Neural cell (in vitro differentiated cells): ENCODE measurements around the gene SLC6A17. TPM values are rescaled to one million over a fixed set of nuclear protein-coding genes. Genes with fewer than 3 reads are reported as not detected.

Source experiments
- H2AFZ ChIP-seq: fragments of 200-600, 300-800 bp; sonication (generic), shearing (Covaris generic); 2 replicates; pipeline ENCODE4 v1.6.0; 2014; ENCODE audit warnings: low read depth, mild to moderate bottlenecking, antibody characterized with exemption, low read length, moderate library complexity
- H3F3A ChIP-seq: fragments of 200-600 bp; shearing (Covaris generic); 2 replicates; pipeline ENCODE4 v1.6.1; 2016; ENCODE audit warnings: mild to moderate bottlenecking, moderate library complexity, mixed read lengths, antibody characterized with exemption, low read length; ENCODE audit not compliant: insufficient read depth, poor library complexity, severe bottlenecking
- H3K27ac ChIP-seq: fragments of 200-600, 300-800 bp; sonication (generic), shearing (Covaris generic); 2 replicates; pipeline ENCODE4 v1.5.1; 2014; ENCODE audit warnings: mild to moderate bottlenecking, low read length, moderate library complexity
- H3K27me3 ChIP-seq: fragments of 300-800, 200-600 bp; sonication (generic), shearing (Covaris generic); 2 replicates; pipeline ENCODE4 v1.6.0; 2014; ENCODE audit warnings: mild to moderate bottlenecking, low read depth, low read length, moderate library complexity; ENCODE audit not compliant: insufficient read depth
- H3K36me3 ChIP-seq: fragments of 300-800, 200-600 bp; sonication (generic), shearing (Covaris generic); 2 replicates; pipeline ENCODE4 v1.5.1; 2014; ENCODE audit warnings: mild to moderate bottlenecking, antibody characterized with exemption, low read length, moderate library complexity; ENCODE audit not compliant: insufficient read depth
- H3K4me2 ChIP-seq: fragments of 300-800, 200-600 bp; sonication (generic), shearing (Covaris generic); 2 replicates; pipeline ENCODE4 v1.6.0; 2014; ENCODE audit warnings: mild to moderate bottlenecking, low read length
- H3K4me3 ChIP-seq: fragments of 300-800, 200-600 bp; sonication (generic), shearing (Covaris generic); 2 replicates; pipeline ENCODE4 v1.5.1; 2014; ENCODE audit warnings: mild to moderate bottlenecking, low read length, moderate library complexity
- H3K79me2 ChIP-seq: fragments of 200-600 bp; shearing (Covaris generic); replicated peaks from 2 replicates; pipeline ENCODE4 v1.6.0; 2014; ENCODE audit warnings: mild to moderate bottlenecking, low read length, moderate library complexity; ENCODE audit not compliant: insufficient read depth
- H3K9ac ChIP-seq: fragments of 300-800, 200-600 bp; sonication (generic), shearing (Covaris generic); 2 replicates; pipeline ENCODE4 v1.6.1; 2016; ENCODE audit warnings: mild to moderate bottlenecking, low read length, mixed read lengths
- H3K9me2 ChIP-seq: fragments of 200-600 bp; shearing (Covaris generic); 2 replicates; pipeline ENCODE4 v1.6.1; 2016; ENCODE audit warnings: mild to moderate bottlenecking, low read length, mixed read lengths; ENCODE audit not compliant: insufficient read depth
- H3K9me3 ChIP-seq: fragments of 200-600, 300-800 bp; sonication (generic), shearing (Covaris generic); 2 replicates; pipeline ENCODE4 v1.6.1; 2016; ENCODE audit warnings: mild to moderate bottlenecking, mixed run types, low read length, moderate library complexity, mixed read lengths
- H4K20me1 ChIP-seq: fragments of 200-600 bp; shearing (Covaris generic); 2 replicates; pipeline ENCODE4 v1.6.1; 2016; ENCODE audit warnings: mild to moderate bottlenecking, mixed run types; ENCODE audit not compliant: insufficient read depth
- CTCF ChIP-seq: fragments of 450-650 bp; IDR thresholded peaks from 2 replicates; pipeline ENCODE4 v1.5.1; 2014; ENCODE audit warnings: antibody characterized with exemption, mild to moderate bottlenecking, moderate library complexity; ENCODE audit not compliant: poor library complexity, severe bottlenecking
- EP300 ChIP-seq: fragments of 450-650 bp; conservative IDR thresholded peaks from 2 replicates; pipeline ENCODE4 v1.6.1; 2014; ENCODE audit warnings: antibody characterized with exemption, mild to moderate bottlenecking, moderate library complexity; ENCODE audit not compliant: poor library complexity, severe bottlenecking
- EZH2 ChIP-seq: fragments of 200-600, 300-800 bp; shearing (Covaris generic), sonication (generic); IDR thresholded peaks from 2 replicates; pipeline ENCODE4 v1.6.1; 2014; ENCODE audit warnings: antibody characterized with exemption, low read length, borderline replicate concordance, mild to moderate bottlenecking; ENCODE audit not compliant: insufficient read depth, poor library complexity, severe bottlenecking
- MXI1 ChIP-seq: fragments of 450-650 bp; conservative IDR thresholded peaks from 2 replicates; pipeline ENCODE4 v1.6.1; 2014; ENCODE audit warnings: antibody characterized with exemption, mild to moderate bottlenecking; ENCODE audit not compliant: poor library complexity, severe bottlenecking
- POLR2AphosphoS5 ChIP-seq: IDR thresholded peaks from 2 replicates; pipeline ENCODE4 v1.6.1; 2012
- RAD21 ChIP-seq: fragments of 450-650 bp; conservative IDR thresholded peaks from 2 replicates; pipeline ENCODE4 v1.6.1; 2014; ENCODE audit warnings: antibody characterized with exemption, mild to moderate bottlenecking, moderate library complexity
- SMC3 ChIP-seq: fragments of 450-650 bp; conservative IDR thresholded peaks from 2 replicates; pipeline ENCODE4 v1.6.1; 2014; ENCODE audit warnings: antibody characterized with exemption, mild to moderate bottlenecking, moderate library complexity; ENCODE audit not compliant: poor library complexity
- TAF1 ChIP-seq: IDR thresholded peaks from 2 replicates; pipeline ENCODE4 v1.6.1; 2012; ENCODE audit warnings: low read depth
- polyA plus RNA-seq: library from polyadenylated mRNA; depleted of rRNA; stranded (reverse); fragments of >200 nt; gene quantifications from 2 replicates; pipeline ENCODE4 v1.2.3, GENCODE V29; 2014
- TF ChIP-seq, protein P1 (sequence below): IDR thresholded peaks from 2 replicates; pipeline ENCODE4 v1.6.1; 2012; ENCODE audit warnings: borderline replicate concordance

The SLC6A17 gene
- polyA plus RNA-seq, 1 donor from 2014 or later, result 3.5 TPM

DNA sequence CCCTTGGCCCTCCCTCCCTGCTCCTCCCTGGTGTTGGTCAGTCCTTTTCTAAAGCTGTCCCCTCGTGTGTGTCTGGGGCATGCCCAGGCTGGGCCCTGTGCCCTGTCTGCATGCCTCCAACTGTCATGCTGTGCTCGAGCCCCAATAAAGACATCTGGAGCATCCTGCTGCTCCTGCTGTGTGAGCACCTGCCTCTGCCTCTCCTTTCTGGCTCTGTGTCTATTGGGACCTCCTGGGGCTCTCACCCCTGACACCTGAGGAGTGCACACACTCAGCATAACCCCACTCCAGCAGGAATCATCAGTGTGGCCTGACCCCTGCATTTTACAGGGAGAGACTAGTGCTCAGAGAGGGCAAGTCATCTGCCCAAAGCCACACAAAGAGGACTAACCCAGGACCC lies 83.6 kb downstream of the SLC6A17 start:
- no peak for TF ChIP-seq EZH2
- no peak for TF ChIP-seq CTCF
- TF ChIP-seq, protein P1, sequence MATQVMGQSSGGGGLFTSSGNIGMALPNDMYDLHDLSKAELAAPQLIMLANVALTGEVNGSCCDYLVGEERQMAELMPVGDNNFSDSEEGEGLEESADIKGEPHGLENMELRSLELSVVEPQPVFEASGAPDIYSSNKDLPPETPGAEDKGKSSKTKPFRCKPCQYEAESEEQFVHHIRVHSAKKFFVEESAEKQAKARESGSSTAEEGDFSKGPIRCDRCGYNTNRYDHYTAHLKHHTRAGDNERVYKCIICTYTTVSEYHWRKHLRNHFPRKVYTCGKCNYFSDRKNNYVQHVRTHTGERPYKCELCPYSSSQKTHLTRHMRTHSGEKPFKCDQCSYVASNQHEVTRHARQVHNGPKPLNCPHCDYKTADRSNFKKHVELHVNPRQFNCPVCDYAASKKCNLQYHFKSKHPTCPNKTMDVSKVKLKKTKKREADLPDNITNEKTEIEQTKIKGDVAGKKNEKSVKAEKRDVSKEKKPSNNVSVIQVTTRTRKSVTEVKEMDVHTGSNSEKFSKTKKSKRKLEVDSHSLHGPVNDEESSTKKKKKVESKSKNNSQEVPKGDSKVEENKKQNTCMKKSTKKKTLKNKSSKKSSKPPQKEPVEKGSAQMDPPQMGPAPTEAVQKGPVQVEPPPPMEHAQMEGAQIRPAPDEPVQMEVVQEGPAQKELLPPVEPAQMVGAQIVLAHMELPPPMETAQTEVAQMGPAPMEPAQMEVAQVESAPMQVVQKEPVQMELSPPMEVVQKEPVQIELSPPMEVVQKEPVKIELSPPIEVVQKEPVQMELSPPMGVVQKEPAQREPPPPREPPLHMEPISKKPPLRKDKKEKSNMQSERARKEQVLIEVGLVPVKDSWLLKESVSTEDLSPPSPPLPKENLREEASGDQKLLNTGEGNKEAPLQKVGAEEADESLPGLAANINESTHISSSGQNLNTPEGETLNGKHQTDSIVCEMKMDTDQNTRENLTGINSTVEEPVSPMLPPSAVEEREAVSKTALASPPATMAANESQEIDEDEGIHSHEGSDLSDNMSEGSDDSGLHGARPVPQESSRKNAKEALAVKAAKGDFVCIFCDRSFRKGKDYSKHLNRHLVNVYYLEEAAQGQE, result no peak
- TF ChIP-seq SMC3, result no peak
- TF ChIP-seq RAD21, result no peak
- no peak for TF ChIP-seq EP300
- no peak for TF ChIP-seq TAF1
- TF ChIP-seq MXI1, result no peak
- TF ChIP-seq POLR2AphosphoS5, result no peak
- H3K27me3 ChIP-seq, result no peaks in the 10 kb centered on the region
- no peaks in the 10 kb centered on the region for H3K79me2 ChIP-seq
- H3K36me3 ChIP-seq, result no peaks in the 10 kb centered on the region
- no peak overlapping the region for H3K4me3 ChIP-seq
- H3K4me2 ChIP-seq, result no peak overlapping the region
- H3K9me2 ChIP-seq, result no peaks in the 10 kb centered on the region
- H3K9me3 ChIP-seq, result no peaks in the 10 kb centered on the region
- H3K27ac ChIP-seq, result no peak overlapping the region
- no peak overlapping the region for H2AFZ ChIP-seq
- no peaks in the 10 kb centered on the region for H4K20me1 ChIP-seq
- no peaks in the 10 kb centered on the region for H3F3A ChIP-seq
- H3K9ac ChIP-seq, result no peak overlapping the region

DNA sequence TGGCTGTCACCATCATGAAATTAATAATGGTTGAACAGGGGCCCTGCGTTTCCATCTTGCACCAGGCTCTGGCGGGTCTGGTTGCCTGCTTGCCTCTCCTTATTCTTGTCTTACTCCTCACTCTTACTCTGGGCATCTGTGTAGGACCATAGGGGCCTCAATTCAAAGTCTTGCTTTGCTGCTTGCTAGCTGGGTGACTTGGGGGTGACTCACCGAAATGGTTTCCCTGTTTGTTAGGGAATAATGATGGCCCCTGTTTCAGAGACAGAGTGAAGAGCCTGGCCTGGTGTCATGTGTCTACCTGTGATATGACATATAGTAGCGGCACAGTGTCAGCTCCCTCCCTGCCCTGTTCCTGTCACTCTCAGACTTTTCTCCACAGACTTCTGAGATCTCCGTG lies 84.4 kb downstream of the SLC6A17 start:
- H3K9ac ChIP-seq, result no peak overlapping the region
- no peaks in the 10 kb centered on the region for H3K36me3 ChIP-seq
- no peak overlapping the region for H3K4me3 ChIP-seq
- H3K9me3 ChIP-seq, result no peaks in the 10 kb centered on the region
- H3K27ac ChIP-seq, result no peak overlapping the region
- H3K79me2 ChIP-seq, result no peaks in the 10 kb centered on the region
- no peak overlapping the region for H2AFZ ChIP-seq
- no peaks in the 10 kb centered on the region for H3K27me3 ChIP-seq
- H3K4me2 ChIP-seq, result no peak overlapping the region
- TF ChIP-seq RAD21 (no peak), EP300 (no peak), EZH2 (no peak), POLR2AphosphoS5 (no peak), TAF1 (no peak), CTCF (no peak), MXI1 (no peak), SMC3 (no peak)
- TF ChIP-seq, protein P1, result no peak
- no peaks in the 10 kb centered on the region for H3F3A ChIP-seq
- H3K9me2 ChIP-seq, result no peaks in the 10 kb centered on the region
- H4K20me1 ChIP-seq, result no peaks in the 10 kb centered on the region
